ENCODE results near the gene CNTD1.
"Not testable (repeated sequence)": the region's sequence is repeated elsewhere in the genome, so short reads cannot be mapped to it uniquely, and the experiment has no call there.

Gene CNTD1

GRCh38 chr17:42848093-42848492, 49.4 kb downstream of the CNTD1 start:
- H3K27me3 ChIP-seq (replicated peaks; ENCODE audit: control insufficient read depth, insufficient read depth, low read length): no peaks in the 10 kb centered on the region
- no peak overlapping the region for H3K4me3 ChIP-seq (replicated peaks; ENCODE audit: low read depth, low read length)
- no peak for DNase-seq (ENCODE audit: extremely low read depth, insufficient read length)
- peaks cover 14% of the 10 kb centered on the region for H3K36me3 ChIP-seq (ENCODE audit: control insufficient read depth, insufficient read depth, low read length)
- TF ChIP-seq CTCF (IDR thresholded peaks at IDR 0.05; ENCODE audit: insufficient read depth, low read length, poor library complexity, severe bottlenecking): no peak

GRCh38 chr17:42849031-42849430, 50.4 kb downstream of the CNTD1 start:
- no peaks in the 10 kb centered on the region for H3K27me3 ChIP-seq (replicated peaks; ENCODE audit: control insufficient read depth, insufficient read depth, low read length)
- H3K36me3 ChIP-seq (ENCODE audit: control insufficient read depth, insufficient read depth, low read length): peaks cover 6% of the 10 kb centered on the region
- DNase-seq (ENCODE audit: extremely low read depth, insufficient read length): no peak
- H3K4me3 ChIP-seq (replicated peaks; ENCODE audit: low read depth, low read length): no peak overlapping the region
- TF ChIP-seq CTCF (IDR thresholded peaks at IDR 0.05; ENCODE audit: insufficient read depth, low read length, poor library complexity, severe bottlenecking): no peak

GRCh38 chr17:42849451-42850181, 51.0 kb downstream of the CNTD1 start:
- no peak for DNase-seq (ENCODE audit: extremely low read depth, insufficient read length)
- no peak for TF ChIP-seq CTCF (IDR thresholded peaks at IDR 0.05; ENCODE audit: insufficient read depth, low read length, poor library complexity, severe bottlenecking)
- H3K27me3 ChIP-seq (replicated peaks; ENCODE audit: control insufficient read depth, insufficient read depth, low read length): no peaks in the 10 kb centered on the region
- H3K4me3 ChIP-seq (replicated peaks; ENCODE audit: low read depth, low read length): no peak overlapping the region
- peaks cover 6% of the 10 kb centered on the region for H3K36me3 ChIP-seq (ENCODE audit: control insufficient read depth, insufficient read depth, low read length)

- Histone ChIP-seq H3K27me3 (replicated peaks; ENCODE audit: control insufficient read depth, insufficient read depth, low read length) (no peaks in the 10 kb centered on the region), H3K36me3 (ENCODE audit: control insufficient read depth, insufficient read depth, low read length) (no peaks in the 10 kb centered on the region), H3K4me3 (replicated peaks; ENCODE audit: low read depth, low read length) (no peak within 1 kb of the TSS)
- no peak for TF ChIP-seq CTCF (IDR thresholded peaks at IDR 0.05; ENCODE audit: insufficient read depth, low read length, poor library complexity, severe bottlenecking)
- no peak for DNase-seq (ENCODE audit: extremely low read depth, insufficient read length)
These were observed 52.3 kb downstream of the CNTD1 start, which contains the start of gene AOC3 for GRCh38 chr17:42850954-42851353. Gene AOC3, plus strand, starts transcription at chr17:42851199. Its CDS starts 145 bp downstream, at chr17:42851344.

- not testable (repeated sequence) for H3K4me3 ChIP-seq (replicated peaks; ENCODE audit: low read depth, low read length); H3K36me3 ChIP-seq (ENCODE audit: control insufficient read depth, insufficient read depth, low read length); DNase-seq (ENCODE audit: extremely low read depth, insufficient read length); H3K27me3 ChIP-seq (replicated peaks; ENCODE audit: control insufficient read depth, insufficient read depth, low read length)
These were observed 52.9 kb downstream of the CNTD1 start for GRCh38 chr17:42851371-42852240.

- no peaks in the 10 kb centered on the region for H3K36me3 ChIP-seq (ENCODE audit: control insufficient read depth, insufficient read depth, low read length)
- no peaks in the 10 kb centered on the region for H3K27me3 ChIP-seq (replicated peaks; ENCODE audit: control insufficient read depth, insufficient read depth, low read length)
- TF ChIP-seq CTCF (IDR thresholded peaks at IDR 0.05; ENCODE audit: insufficient read depth, low read length, poor library complexity, severe bottlenecking): no peak
- no peak for DNase-seq (ENCODE audit: extremely low read depth, insufficient read length)
- no peak overlapping the region for H3K4me3 ChIP-seq (replicated peaks; ENCODE audit: low read depth, low read length)
These were observed 53.7 kb downstream of the CNTD1 start for GRCh38 chr17:42852351-42852750.

All from GM06990 (cell line).